ENCODE data around the gene SLC22A31. TPM values are rescaled to one million over a fixed set of nuclear protein-coding genes. Genes with fewer than 3 reads are reported as not detected.

SLC22A31 gene
- total and polyA plus RNA-seq, 2 donors (not counting 1 experiment from before 2014, with no cell fraction given): 0.17 to 0.24 TPM

- H3K79me2 ChIP-seq (ENCODE audit: control insufficient read depth, insufficient read depth, low read length): no peaks in the 10 kb centered on the region
- H3K4me1 ChIP-seq (ENCODE audit: control insufficient read depth, extremely low read depth, insufficient read depth, low read length): peaks cover 5% of the 10 kb centered on the region
- H3K4me3 ChIP-seq (replicated peaks in 1 of 4; ENCODE audit: control extremely low read depth in 1 of 4, insufficient read depth in 1 of 4, low read depth in 3 of 4, low read length in 4 of 4): no peak overlapping the region
- H4K20me1 ChIP-seq (ENCODE audit: control insufficient read depth, extremely low read depth, insufficient read depth, low read length): no peaks in the 10 kb centered on the region
- H3K9ac ChIP-seq (ENCODE audit: insufficient read depth, low read length): no peak overlapping the region
- no peak overlapping the region for H2AFZ ChIP-seq (ENCODE audit: low read length)
- H3K27me3 ChIP-seq (ENCODE audit: control insufficient read depth, insufficient read depth, low read length): no peaks in the 10 kb centered on the region
- no peak overlapping the region for H3K4me2 ChIP-seq (ENCODE audit: extremely low read depth, insufficient read depth, low read length)
- no peak for DNase-seq (ENCODE audit: low read depth in 2 of 2)
- H3K36me3 ChIP-seq (ENCODE audit: control insufficient read depth, insufficient read depth, low read length): no peaks in the 10 kb centered on the region
- no peaks in the 10 kb centered on the region for H3K9me3 ChIP-seq (ENCODE audit: control insufficient read depth, insufficient read depth, low read depth, low read length)
- no peak overlapping the region for H3K27ac ChIP-seq (ENCODE audit: insufficient read depth, low read length)
- no peak for TF ChIP-seq EZH2 (IDR thresholded peaks at IDR 0.05; ENCODE audit: low read length, missing control alignments)
- no peak for TF ChIP-seq CTCF (conservative IDR thresholded peaks at IDR 0.05 in 1 of 2, IDR thresholded peaks at IDR 0.05 in 1 of 2; ENCODE audit: low read depth in 1 of 2, low read length in 2 of 2)
Observed at GRCh38 chr16:89157778-89158177, 42.6 kb downstream of the SLC22A31 start.

- H3K4me3 ChIP-seq (replicated peaks in 1 of 4; ENCODE audit: control extremely low read depth in 1 of 4, insufficient read depth in 1 of 4, low read depth in 3 of 4, low read length in 4 of 4): no peak overlapping the region
- H3K4me2 ChIP-seq (ENCODE audit: extremely low read depth, insufficient read depth, low read length): no peak overlapping the region
- TF ChIP-seq CTCF (conservative IDR thresholded peaks at IDR 0.05 in 1 of 2, IDR thresholded peaks at IDR 0.05 in 1 of 2; ENCODE audit: low read depth in 1 of 2, low read length in 2 of 2): no peak
- no peak for TF ChIP-seq EZH2 (IDR thresholded peaks at IDR 0.05; ENCODE audit: low read length, missing control alignments)
- H2AFZ ChIP-seq (ENCODE audit: low read length): no peak overlapping the region
- no peaks in the 10 kb centered on the region for H3K79me2 ChIP-seq (ENCODE audit: control insufficient read depth, insufficient read depth, low read length)
- H3K36me3 ChIP-seq (ENCODE audit: control insufficient read depth, insufficient read depth, low read length): no peaks in the 10 kb centered on the region
- H3K9me3 ChIP-seq (ENCODE audit: control insufficient read depth, insufficient read depth, low read depth, low read length): no peaks in the 10 kb centered on the region
- H3K27ac ChIP-seq (ENCODE audit: insufficient read depth, low read length): no peak overlapping the region
- peaks cover 5% of the 10 kb centered on the region for H3K4me1 ChIP-seq (ENCODE audit: control insufficient read depth, extremely low read depth, insufficient read depth, low read length)
- DNase-seq (ENCODE audit: low read depth in 2 of 2): no peak
- no peaks in the 10 kb centered on the region for H3K27me3 ChIP-seq (ENCODE audit: control insufficient read depth, insufficient read depth, low read length)
- H4K20me1 ChIP-seq (ENCODE audit: control insufficient read depth, extremely low read depth, insufficient read depth, low read length): no peaks in the 10 kb centered on the region
- H3K9ac ChIP-seq (ENCODE audit: insufficient read depth, low read length): no peak overlapping the region
Observed at GRCh38 chr16:89156740-89157645, 43.3 kb downstream of the SLC22A31 start.

GRCh38 chr16:89155851-89156739, 44.2 kb downstream of the SLC22A31 start:
- H3K9me3 ChIP-seq (ENCODE audit: control insufficient read depth, insufficient read depth, low read depth, low read length): no peaks in the 10 kb centered on the region
- TF ChIP-seq CTCF (conservative IDR thresholded peaks at IDR 0.05 in 1 of 2, IDR thresholded peaks at IDR 0.05 in 1 of 2; ENCODE audit: low read depth in 1 of 2, low read length in 2 of 2) (no peak), EZH2 (IDR thresholded peaks at IDR 0.05; ENCODE audit: low read length, missing control alignments) (no peak)
- no peak overlapping the region for H3K4me3 ChIP-seq (replicated peaks in 1 of 4; ENCODE audit: control extremely low read depth in 1 of 4, insufficient read depth in 1 of 4, low read depth in 3 of 4, low read length in 4 of 4)
- no peak overlapping the region for H3K27ac ChIP-seq (ENCODE audit: insufficient read depth, low read length)
- H4K20me1 ChIP-seq (ENCODE audit: control insufficient read depth, extremely low read depth, insufficient read depth, low read length): no peaks in the 10 kb centered on the region
- no peak overlapping the region for H2AFZ ChIP-seq (ENCODE audit: low read length)
- no peaks in the 10 kb centered on the region for H3K27me3 ChIP-seq (ENCODE audit: control insufficient read depth, insufficient read depth, low read length)
- H3K4me2 ChIP-seq (ENCODE audit: extremely low read depth, insufficient read depth, low read length): no peak overlapping the region
- H3K36me3 ChIP-seq (ENCODE audit: control insufficient read depth, insufficient read depth, low read length): no peaks in the 10 kb centered on the region
- no peak overlapping the region for H3K9ac ChIP-seq (ENCODE audit: insufficient read depth, low read length)
- no peaks in the 10 kb centered on the region for H3K79me2 ChIP-seq (ENCODE audit: control insufficient read depth, insufficient read depth, low read length)
- peaks cover 5% of the 10 kb centered on the region for H3K4me1 ChIP-seq (ENCODE audit: control insufficient read depth, extremely low read depth, insufficient read depth, low read length)
- DNase-seq (ENCODE audit: low read depth in 2 of 2): no peak

All from fibroblast of lung (primary cell).